MM.1S (cell line): ENCODE data around the gene CDRT15.

Experiments
- DNase-seq: peaks from one replicate; pipeline ENCODE4 v3.0.0-alpha.2; 2015
- H2AFZ ChIP-seq: fragments of 300-600 bp; sonication (generic); 2 replicates; pipeline ENCODE4 v1.6.0; 2016; ENCODE audit warnings: antibody characterized with exemption, low read length
- H3F3A ChIP-seq: fragments of 300-600 bp; sonication (generic); 2 replicates; pipeline ENCODE4 v1.6.1; 2016; ENCODE audit warnings: mild to moderate bottlenecking, antibody characterized with exemption, low read length, moderate library complexity, mixed read lengths; ENCODE audit not compliant: insufficient read depth
- H3K27ac ChIP-seq: fragments of 300-600 bp; sonication (generic); 2 replicates; pipeline ENCODE4 v1.5.1; 2016; ENCODE audit warnings: mild to moderate bottlenecking, low read length
- H3K27me3 ChIP-seq: fragments of 300-600 bp; sonication (generic); replicated peaks from 2 replicates; pipeline ENCODE4 v1.6.0; 2016; ENCODE audit warnings: low read length; ENCODE audit not compliant: insufficient read depth
- H3K36me3 ChIP-seq: fragments of 300-600 bp; sonication (generic); replicated peaks from 2 replicates; pipeline ENCODE4 v1.6.1; 2016; ENCODE audit warnings: mild to moderate bottlenecking, low read length, mixed read lengths; ENCODE audit not compliant: insufficient read depth
- H3K4me1 ChIP-seq: fragments of 300-600 bp; sonication (generic); 2 replicates; pipeline ENCODE4 v1.6.1; 2016; ENCODE audit warnings: low read length, mixed read lengths
- H3K4me2 ChIP-seq: fragments of 300-600 bp; sonication (generic); 2 replicates; pipeline ENCODE4 v1.6.0; 2016; ENCODE audit warnings: low read depth, low read length
- H3K4me3 ChIP-seq: fragments of 300-600 bp; sonication (generic); 2 replicates; pipeline ENCODE4 v1.5.1; 2016; ENCODE audit warnings: low read length, mixed read lengths
- H3K79me2 ChIP-seq: fragments of 300-600 bp; sonication (generic); 2 replicates; pipeline ENCODE4 v1.6.1; 2016; ENCODE audit warnings: mixed run types, low read length, mixed read lengths
- H3K9ac ChIP-seq: fragments of 300-600 bp; sonication (generic); 2 replicates; pipeline ENCODE4 v1.6.1; 2016; ENCODE audit warnings: low read length, mixed read lengths
- H3K9me2 ChIP-seq: fragments of 300-600 bp; sonication (generic); replicated peaks from 2 replicates; pipeline ENCODE4 v1.6.1; 2016; ENCODE audit warnings: mild to moderate bottlenecking, low read length, mixed read lengths; ENCODE audit not compliant: insufficient read depth
- H3K9me3 ChIP-seq: fragments of 300-600 bp; sonication (generic); replicated peaks from 2 replicates; pipeline ENCODE4 v1.6.1; 2016; ENCODE audit warnings: mild to moderate bottlenecking, low read length, mixed read lengths; ENCODE audit not compliant: insufficient read depth
- H4K20me1 ChIP-seq: fragments of 300-600 bp; sonication (generic); 2 replicates; pipeline ENCODE4 v1.6.1; 2016; ENCODE audit warnings: mild to moderate bottlenecking, low read length, moderate library complexity, mixed read lengths; ENCODE audit not compliant: insufficient read depth
- EZH2 ChIP-seq: fragments of 300-600 bp; sonication (generic); optimal IDR thresholded peaks from 2 replicates; pipeline ENCODE3; 2017; ENCODE audit warnings: low read depth, mild to moderate bottlenecking, antibody characterized with exemption, low read length, mixed read lengths
- EZH2phosphoT487 ChIP-seq: fragments of 300-600 bp; sonication (generic); IDR thresholded peaks from 2 replicates; pipeline ENCODE4 v1.6.1; 2018; ENCODE audit warnings: antibody characterized with exemption, low read length
- TF ChIP-seq, protein P1 (sequence below): fragments of 300-600 bp; sonication (generic); IDR thresholded peaks from 2 replicates; pipeline ENCODE4 v1.5.1; 2016; ENCODE audit warnings: antibody characterized with exemption, low read length, mixed read lengths

Gene CDRT15

DNA sequence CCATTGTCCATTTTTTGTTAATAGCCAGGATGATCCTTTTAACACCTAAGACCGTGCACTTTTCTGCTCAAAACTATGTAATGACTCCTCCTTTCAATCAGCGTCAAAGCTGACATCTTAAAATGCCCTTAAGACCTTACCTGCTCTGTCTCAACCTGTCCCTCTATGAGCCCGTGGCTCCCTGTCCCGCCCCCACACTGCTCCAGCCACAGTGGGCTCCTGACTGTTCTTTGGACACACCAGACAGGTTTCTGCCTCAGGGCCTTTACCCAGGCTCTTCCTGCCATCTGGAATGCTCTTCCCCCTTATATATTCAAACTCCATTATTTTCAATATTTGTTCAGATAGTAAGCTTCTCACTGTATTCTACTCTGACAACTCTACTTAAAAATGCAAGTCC, 14.1 kb downstream of the CDRT15 start:
- Histone ChIP-seq H3K27ac (no peak overlapping the region), H3K4me2 (no peak overlapping the region), H4K20me1 (no peaks in the 10 kb centered on the region), H2AFZ (no peak overlapping the region), H3K79me2 (no peaks in the 10 kb centered on the region), H3K9me3 (no peaks in the 10 kb centered on the region), H3K9ac (no peak overlapping the region), H3F3A (no peaks in the 10 kb centered on the region), H3K9me2 (no peaks in the 10 kb centered on the region), H3K27me3 (no peaks in the 10 kb centered on the region), H3K36me3 (no peaks in the 10 kb centered on the region), H3K4me1 (no peaks in the 10 kb centered on the region), H3K4me3 (no peak overlapping the region)
- TF ChIP-seq, protein P1, sequence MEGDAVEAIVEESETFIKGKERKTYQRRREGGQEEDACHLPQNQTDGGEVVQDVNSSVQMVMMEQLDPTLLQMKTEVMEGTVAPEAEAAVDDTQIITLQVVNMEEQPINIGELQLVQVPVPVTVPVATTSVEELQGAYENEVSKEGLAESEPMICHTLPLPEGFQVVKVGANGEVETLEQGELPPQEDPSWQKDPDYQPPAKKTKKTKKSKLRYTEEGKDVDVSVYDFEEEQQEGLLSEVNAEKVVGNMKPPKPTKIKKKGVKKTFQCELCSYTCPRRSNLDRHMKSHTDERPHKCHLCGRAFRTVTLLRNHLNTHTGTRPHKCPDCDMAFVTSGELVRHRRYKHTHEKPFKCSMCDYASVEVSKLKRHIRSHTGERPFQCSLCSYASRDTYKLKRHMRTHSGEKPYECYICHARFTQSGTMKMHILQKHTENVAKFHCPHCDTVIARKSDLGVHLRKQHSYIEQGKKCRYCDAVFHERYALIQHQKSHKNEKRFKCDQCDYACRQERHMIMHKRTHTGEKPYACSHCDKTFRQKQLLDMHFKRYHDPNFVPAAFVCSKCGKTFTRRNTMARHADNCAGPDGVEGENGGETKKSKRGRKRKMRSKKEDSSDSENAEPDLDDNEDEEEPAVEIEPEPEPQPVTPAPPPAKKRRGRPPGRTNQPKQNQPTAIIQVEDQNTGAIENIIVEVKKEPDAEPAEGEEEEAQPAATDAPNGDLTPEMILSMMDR: no peak
- no peak for TF ChIP-seq EZH2phosphoT487
- TF ChIP-seq EZH2: no peak
- no peak for DNase-seq

DNA sequence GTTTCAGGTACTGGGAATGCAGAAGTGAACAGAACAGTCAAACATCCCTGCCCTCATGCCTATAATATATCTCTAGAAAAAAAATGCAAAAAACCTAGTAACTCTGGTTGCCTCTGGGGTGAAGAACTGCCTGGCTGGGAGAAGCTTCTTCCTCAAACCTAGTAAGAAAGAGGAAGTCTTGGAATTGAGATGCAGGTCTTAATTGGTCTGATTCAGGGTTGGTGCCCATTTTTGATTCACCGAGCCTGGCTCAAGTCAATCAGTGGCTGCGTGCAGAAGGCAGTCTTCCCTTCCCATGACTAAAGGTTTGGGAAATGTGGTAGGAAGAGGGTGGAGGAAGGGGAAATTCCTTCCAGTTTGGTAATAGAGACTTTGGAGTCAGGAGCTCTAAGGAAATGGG, 22.4 kb downstream of the CDRT15 start:
- H3K9me3 ChIP-seq: no peaks in the 10 kb centered on the region
- no peaks in the 10 kb centered on the region for H3F3A ChIP-seq
- H3K9me2 ChIP-seq: no peaks in the 10 kb centered on the region
- no peaks in the 10 kb centered on the region for H3K4me1 ChIP-seq
- no peak overlapping the region for H3K9ac ChIP-seq
- DNase-seq: no peak
- H3K27ac ChIP-seq: no peak overlapping the region
- no peak overlapping the region for H2AFZ ChIP-seq
- H3K27me3 ChIP-seq: no peaks in the 10 kb centered on the region
- no peaks in the 10 kb centered on the region for H4K20me1 ChIP-seq
- no peaks in the 10 kb centered on the region for H3K36me3 ChIP-seq
- TF ChIP-seq, protein P1: no peak
- TF ChIP-seq EZH2 (no peak), EZH2phosphoT487 (no peak)
- H3K4me3 ChIP-seq: no peak overlapping the region
- no peak overlapping the region for H3K4me2 ChIP-seq
- H3K79me2 ChIP-seq: no peaks in the 10 kb centered on the region

DNA sequence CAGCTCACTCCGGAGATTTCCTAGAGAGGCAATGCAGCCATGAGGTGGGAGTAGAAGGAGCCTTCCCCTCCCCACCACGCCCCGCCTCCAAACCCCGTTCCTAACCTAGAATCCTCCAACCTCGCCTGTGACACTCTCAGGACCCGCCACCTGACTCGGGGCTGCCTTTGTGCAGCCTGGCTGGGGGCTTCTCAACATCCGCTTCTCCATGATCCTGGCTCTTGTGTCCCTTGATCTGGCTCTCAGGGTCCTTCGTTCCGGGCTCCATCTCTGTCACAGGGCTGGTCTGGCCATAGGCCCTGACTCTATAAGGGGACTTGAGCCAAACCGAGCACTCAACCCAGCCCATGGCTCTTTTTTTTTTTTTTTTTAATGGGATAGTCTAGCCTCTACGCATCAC, 24.3 kb downstream of the CDRT15 start:
- no peaks in the 10 kb centered on the region for H3K9me2 ChIP-seq
- no peaks in the 10 kb centered on the region for H3F3A ChIP-seq
- no peaks in the 10 kb centered on the region for H4K20me1 ChIP-seq
- H3K36me3 ChIP-seq: no peaks in the 10 kb centered on the region
- no peak overlapping the region for H2AFZ ChIP-seq
- TF ChIP-seq EZH2: no peak
- no peak for TF ChIP-seq EZH2phosphoT487
- H3K9me3 ChIP-seq: no peaks in the 10 kb centered on the region
- DNase-seq: no peak
- H3K9ac ChIP-seq: no peak overlapping the region
- H3K4me3 ChIP-seq: no peak overlapping the region
- H3K79me2 ChIP-seq: no peaks in the 10 kb centered on the region
- no peak overlapping the region for H3K4me2 ChIP-seq
- no peaks in the 10 kb centered on the region for H3K4me1 ChIP-seq
- H3K27ac ChIP-seq: no peak overlapping the region
- no peaks in the 10 kb centered on the region for H3K27me3 ChIP-seq

DNA sequence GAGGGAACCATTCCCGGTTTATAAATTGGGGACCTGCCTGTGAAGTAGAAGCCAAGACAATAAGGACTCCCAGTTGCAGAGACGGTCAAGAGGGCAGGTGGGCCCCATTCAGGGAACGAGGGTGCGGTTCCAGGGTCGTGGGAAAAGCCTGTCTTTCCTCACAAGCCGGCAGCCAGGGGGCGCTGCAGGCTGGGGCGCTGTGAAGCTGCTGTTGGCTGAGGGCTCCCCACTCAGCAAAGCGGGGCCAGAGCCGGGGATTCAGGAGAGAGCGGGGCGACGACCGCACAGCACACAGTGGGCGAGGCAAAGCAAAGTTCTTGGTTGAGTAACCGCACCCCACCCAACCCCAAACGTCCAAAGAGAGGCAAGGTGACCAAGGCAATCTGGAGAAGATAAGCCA, 24.9 kb downstream of the CDRT15 start:
- TF ChIP-seq, protein P1: no peak
- no peak for TF ChIP-seq EZH2
- no peak for TF ChIP-seq EZH2phosphoT487
- H3K9ac ChIP-seq: no peak overlapping the region
- H3K4me1 ChIP-seq: no peaks in the 10 kb centered on the region
- no peak overlapping the region for H3K27ac ChIP-seq
- no peaks in the 10 kb centered on the region for H3K79me2 ChIP-seq
- DNase-seq: no peak
- no peak overlapping the region for H3K4me3 ChIP-seq
- H3K27me3 ChIP-seq: no peaks in the 10 kb centered on the region
- no peak overlapping the region for H3K4me2 ChIP-seq
- no peaks in the 10 kb centered on the region for H3K9me2 ChIP-seq
- H3K9me3 ChIP-seq: no peaks in the 10 kb centered on the region
- no peaks in the 10 kb centered on the region for H4K20me1 ChIP-seq
- H2AFZ ChIP-seq: no peak overlapping the region
- H3K36me3 ChIP-seq: no peaks in the 10 kb centered on the region
- no peaks in the 10 kb centered on the region for H3F3A ChIP-seq
